Hepatocyte (in vitro differentiated cells): ENCODE data around the gene CROCC.

Experiments used
- CTCF ChIP-seq: fragments of 200-600 bp; sonication (generic); IDR thresholded peaks from 2 replicates; pipeline ENCODE4 v1.5.1; 2016; ENCODE audit warnings: antibody characterized with exemption, mild to moderate bottlenecking; ENCODE audit not compliant: poor library complexity
- EZH2 ChIP-seq: fragments of 200-600 bp; sonication (generic); IDR thresholded peaks from 2 replicates; pipeline ENCODE4 v1.6.1; 2016; ENCODE audit warnings: antibody characterized with exemption, mild to moderate bottlenecking, borderline replicate concordance
- EZH2phosphoT487 ChIP-seq: fragments of 200-600 bp; sonication (generic); IDR thresholded peaks from one replicate; pipeline ENCODE4 v1.6.1; 2018; ENCODE audit warnings: antibody characterized with exemption, mild to moderate bottlenecking, low read depth, moderate library complexity; ENCODE audit not compliant: unreplicated experiment, severe bottlenecking

GRCh38 chr1:16965486-16966067 lies 43.8 kb downstream of the CROCC start:
- no peak for TF ChIP-seq CTCF
- no peak for TF ChIP-seq EZH2phosphoT487
- no peak for TF ChIP-seq EZH2
